ENCODE results near the gene PINK1.

DNA sequence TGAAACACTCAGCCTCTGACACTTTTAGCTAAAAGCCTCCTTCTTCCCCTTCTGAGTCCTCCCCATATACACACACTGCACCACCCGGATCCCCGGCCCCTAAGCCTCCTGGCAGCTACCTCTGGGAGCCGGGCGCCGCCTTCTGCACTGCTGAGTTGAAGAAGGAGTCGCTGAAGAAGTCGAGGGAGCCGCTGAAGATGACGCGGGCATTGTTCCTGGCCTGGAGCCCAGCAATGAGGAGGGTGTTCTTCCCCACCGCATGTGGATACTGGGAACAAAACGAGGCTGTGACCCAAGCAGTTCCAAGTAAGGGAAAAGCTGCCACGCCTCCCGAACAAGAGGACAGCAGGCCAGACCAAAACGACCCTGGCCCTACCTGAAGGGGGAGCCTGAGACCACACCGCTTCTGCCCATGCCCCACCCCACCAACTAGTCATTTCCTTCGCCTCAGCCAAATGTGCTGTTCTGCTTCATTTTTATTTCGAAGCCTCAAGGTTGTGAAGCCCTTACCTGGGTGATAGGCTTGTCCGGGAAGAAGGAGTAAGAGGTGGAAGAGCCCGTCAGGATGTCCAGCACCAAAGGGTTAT is 20.9 kb downstream of the PINK1 start:
- TF ChIP-seq POLR2AphosphoS5 (IDR thresholded peaks at IDR 0.05) (no peak), POLR2A (IDR thresholded peaks at IDR 0.05) (no peak)
- TF ChIP-seq, protein P1, sequence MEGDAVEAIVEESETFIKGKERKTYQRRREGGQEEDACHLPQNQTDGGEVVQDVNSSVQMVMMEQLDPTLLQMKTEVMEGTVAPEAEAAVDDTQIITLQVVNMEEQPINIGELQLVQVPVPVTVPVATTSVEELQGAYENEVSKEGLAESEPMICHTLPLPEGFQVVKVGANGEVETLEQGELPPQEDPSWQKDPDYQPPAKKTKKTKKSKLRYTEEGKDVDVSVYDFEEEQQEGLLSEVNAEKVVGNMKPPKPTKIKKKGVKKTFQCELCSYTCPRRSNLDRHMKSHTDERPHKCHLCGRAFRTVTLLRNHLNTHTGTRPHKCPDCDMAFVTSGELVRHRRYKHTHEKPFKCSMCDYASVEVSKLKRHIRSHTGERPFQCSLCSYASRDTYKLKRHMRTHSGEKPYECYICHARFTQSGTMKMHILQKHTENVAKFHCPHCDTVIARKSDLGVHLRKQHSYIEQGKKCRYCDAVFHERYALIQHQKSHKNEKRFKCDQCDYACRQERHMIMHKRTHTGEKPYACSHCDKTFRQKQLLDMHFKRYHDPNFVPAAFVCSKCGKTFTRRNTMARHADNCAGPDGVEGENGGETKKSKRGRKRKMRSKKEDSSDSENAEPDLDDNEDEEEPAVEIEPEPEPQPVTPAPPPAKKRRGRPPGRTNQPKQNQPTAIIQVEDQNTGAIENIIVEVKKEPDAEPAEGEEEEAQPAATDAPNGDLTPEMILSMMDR (IDR thresholded peaks at IDR 0.05) = no peak
